Right hindlimb (tissue), 1 donor: Measurements from ENCODE around the gene EEF1AKMT3.

Experiments used
- DNase-seq: peaks from one replicate; pipeline ENCODE4 v3.0.0-alpha.2; 2018

EEF1AKMT3 gene

GRCh38 chr12:57751788-57752667 is 20.4 kb upstream of the EEF1AKMT3 start, which contains the start of gene CDK4:
Gene CDK4 (minus strand): TSS chr12:57752310. CDS start chr12:57751717, 593 bp downstream.
- peak; percentile 100 for DNase-seq

- DNase-seq = no peak
These were observed 19.8 kb upstream of the EEF1AKMT3 start for GRCh38 chr12:57752668-57753000.

GRCh38 chr12:57753756-57754337 is 18.6 kb upstream of the EEF1AKMT3 start:
- no peak for DNase-seq

GRCh38 chr12:57754411-57755193 is 17.8 kb upstream of the EEF1AKMT3 start, which contains the start of gene MARCHF9:
Gene MARCHF9 (plus strand): TSS chr12:57755103. CDS start chr12:57755529, 426 bp downstream.
- DNase-seq = peak; percentile 55

GRCh38 chr12:57755194-57755453 is 17.3 kb upstream of the EEF1AKMT3 start:
- no peak for DNase-seq

- no peak for DNase-seq
These were observed 16.7 kb upstream of the EEF1AKMT3 start for GRCh38 chr12:57755454-57756372.

GRCh38 chr12:57756406-57757341 is 15.7 kb upstream of the EEF1AKMT3 start:
- no peak for DNase-seq

GRCh38 chr12:57757771-57758170 is 14.6 kb upstream of the EEF1AKMT3 start:
- DNase-seq = no peak

GRCh38 chr12:57758552-57759359 is 13.7 kb upstream of the EEF1AKMT3 start:
- no peak for DNase-seq

GRCh38 chr12:57759360-57759980 is 12.9 kb upstream of the EEF1AKMT3 start:
- no peak for DNase-seq

GRCh38 chr12:57760347-57760982 is 11.9 kb upstream of the EEF1AKMT3 start:
- DNase-seq = no peak

GRCh38 chr12:57761391-57761998 is 10.9 kb upstream of the EEF1AKMT3 start:
- no peak for DNase-seq

- DNase-seq = no peak
These were observed 10.0 kb upstream of the EEF1AKMT3 start for GRCh38 chr12:57762463-57762862.

GRCh38 chr12:57763881-57764661 is 8.3 kb upstream of the EEF1AKMT3 start:
- DNase-seq = no peak

- DNase-seq = no peak
These were observed 7.8 kb upstream of the EEF1AKMT3 start for GRCh38 chr12:57764662-57765002.

- DNase-seq = no peak
These were observed 7.3 kb upstream of the EEF1AKMT3 start for GRCh38 chr12:57765003-57765697.

- no peak for DNase-seq
These were observed 6.5 kb upstream of the EEF1AKMT3 start for GRCh38 chr12:57765698-57766463.
